Activated CD8-positive, alpha-beta T cell treated with anti-CD3 and anti-CD28 coated beads for 36 hours (primary cell): ENCODE measurements around the gene MMP27. TPM values are rescaled to one million over a fixed set of nuclear protein-coding genes. Genes with fewer than 3 reads are reported as not detected.
"Not testable (repeated sequence)": the region's sequence is repeated elsewhere in the genome, so short reads cannot be mapped to it uniquely, and the experiment has no call there.

Experiments used
- ATAC-seq: fragments of 200-7000 bp; cut with Tn5 transposase; one replicate; pipeline ENCODE4 v1.10.0; 2021; ENCODE audit warnings: mild to moderate bottlenecking, moderate library complexity
- CTCF ChIA-PET: fragments of 350-600 bp; sonication (Branson Sonifier 250); formaldehyde crosslinking; loops from one replicate; lab custom pipeline; 2021; ENCODE audit warnings: antibody characterized with exemption; lab: Charles Lee
- POLR2A ChIA-PET: fragments of 350-600 bp; sonication (Branson Sonifier 250); formaldehyde crosslinking; loops from one replicate; lab custom pipeline; 2021; ENCODE audit warnings: antibody characterized with exemption; lab: Charles Lee
- DNase-seq: peaks from one replicate; pipeline ENCODE4 v3.0.0-alpha.2; 2020
- H3K27ac Mint-ChIP-seq: one replicate; pipeline ENCODE4 v1.8.0; 2021; ENCODE audit warnings: mild to moderate bottlenecking, mixed read lengths
- H3K27me3 Mint-ChIP-seq: one replicate; pipeline ENCODE4 v1.8.0; 2021; ENCODE audit warnings: mixed read lengths
- H3K36me3 Mint-ChIP-seq: one replicate; pipeline ENCODE4 v1.8.0; 2021; ENCODE audit warnings: low read depth, mixed read lengths
- H3K4me1 Mint-ChIP-seq: one replicate; pipeline ENCODE4 v1.8.0; 2021; ENCODE audit warnings: low read depth, mixed read lengths
- H3K4me3 Mint-ChIP-seq: one replicate; pipeline ENCODE4 v1.8.0; 2021; ENCODE audit warnings: mild to moderate bottlenecking, moderate library complexity, mixed read lengths
- H3K9me3 Mint-ChIP-seq: one replicate; pipeline ENCODE4 v1.8.0; 2021; ENCODE audit warnings: mixed read lengths
- CTCF ChIP-seq: fragments of 200-600 bp; IDR thresholded peaks from one replicate; pipeline ENCODE4 v1.8.0; 2022; ENCODE audit warnings: antibody characterized with exemption, mild to moderate bottlenecking
- intact Hi-C: fragments of 100-400 bp; cut with micrococcal nuclease; formaldehyde crosslinking; loops from one replicate; pipeline ENCODE4 v1.10.0; 2022
- total RNA-seq, 2 experiments: library from RNA; stranded (reverse); gene quantifications; one replicate each; pipeline ENCODE4 v1.2.3, GENCODE V29; 2021

Gene MMP27
- not detected for total RNA-seq

GRCh38 chr11:102705626-102706025, at the start of gene MMP27:
Gene MMP27 (minus strand): TSS chr11:102705769. CDS start chr11:102705714, 55 bp downstream.
- Mint-ChIP-seq H3K27ac (no peak within 1 kb of the TSS), H3K27me3 (peaks cover 8% of the 10 kb centered on the region), H3K4me3 (no peak within 1 kb of the TSS), H3K4me1 (peaks cover 2% of the 10 kb centered on the region), H3K36me3 (no peaks in the 10 kb centered on the region), H3K9me3 (no peaks in the 10 kb centered on the region)
- POLR2A ChIA-PET = no interaction called here
- DNase-seq = no peak
- TF ChIP-seq CTCF = no peak
- CTCF ChIA-PET = interaction anchor here (1.3 kb wide), 1 partner anchor 28 kb away, joined by 4 read pairs; no protein-coding TSS in a partner anchor
- intact Hi-C loops = no loop called here
- ATAC-seq = no peak

GRCh38 chr11:102753267-102753666, 47.7 kb upstream of the MMP27 start:
- CTCF ChIA-PET = interaction anchor here (0.7 kb wide), 1 partner anchor 188 kb away, joined by 3 read pairs; no protein-coding TSS in a partner anchor
- POLR2A ChIA-PET = no interaction called here
- no peak overlapping the region for H3K4me3 Mint-ChIP-seq
- DNase-seq (no peak), ATAC-seq (no peak)
- H3K27me3 Mint-ChIP-seq = peaks cover 14% of the 10 kb centered on the region
- no peak for TF ChIP-seq CTCF
- H3K9me3 Mint-ChIP-seq = peaks cover 3% of the 10 kb centered on the region
- no peaks in the 10 kb centered on the region for H3K36me3 Mint-ChIP-seq
- intact Hi-C loops = no loop called here
- no peak overlapping the region for H3K27ac Mint-ChIP-seq
- no peaks in the 10 kb centered on the region for H3K4me1 Mint-ChIP-seq

- Mint-ChIP-seq H3K4me1 (no peaks in the 10 kb centered on the region), H3K36me3 (no peaks in the 10 kb centered on the region), H3K27me3 (peaks cover 14% of the 10 kb centered on the region), H3K9me3 (peaks cover 7% of the 10 kb centered on the region), H3K4me3 (no peak overlapping the region), H3K27ac (no peak overlapping the region)
- intact Hi-C loops = no loop called here
- ChIA-PET CTCF (no interaction called here), POLR2A (no interaction called here)
- ATAC-seq (no peak), DNase-seq (no peak)
- no peak for TF ChIP-seq CTCF
Observed at GRCh38 chr11:102751673-102752072, 46.1 kb upstream of the MMP27 start.

- intact Hi-C loops = no loop called here
- DNase-seq (no peak), ATAC-seq (no peak)
- H3K27me3 Mint-ChIP-seq = peaks cover 6% of the 10 kb centered on the region
- no peaks in the 10 kb centered on the region for H3K4me1 Mint-ChIP-seq
- H3K9me3 Mint-ChIP-seq = peaks cover 7% of the 10 kb centered on the region
- CTCF ChIA-PET = no interaction called here
- POLR2A ChIA-PET = no interaction called here
- no peak overlapping the region for H3K27ac Mint-ChIP-seq
- no peaks in the 10 kb centered on the region for H3K36me3 Mint-ChIP-seq
- no peak for TF ChIP-seq CTCF
- H3K4me3 Mint-ChIP-seq = no peak overlapping the region
Observed at GRCh38 chr11:102749101-102749722, 43.6 kb upstream of the MMP27 start.

- H3K4me1 Mint-ChIP-seq, H3K27ac Mint-ChIP-seq, CTCF ChIA-PET, intact Hi-C loops, H3K27me3 Mint-ChIP-seq, H3K36me3 Mint-ChIP-seq, DNase-seq, H3K9me3 Mint-ChIP-seq, POLR2A ChIA-PET, ATAC-seq, H3K4me3 Mint-ChIP-seq: not testable (repeated sequence)
Observed at GRCh38 chr11:102746746-102747578, 41.4 kb upstream of the MMP27 start.
